Femur (tissue), 1 donor: ENCODE measurements around the gene RNF138.

Source experiments
- DNase-seq: peaks from one replicate; pipeline ENCODE4 v3.0.0-alpha.2; 2017

The RNF138 gene

GRCh38 chr18:32177530-32177929, 85.9 kb downstream of the RNF138 start:
- no peak for DNase-seq
